GM19328 (cell line): Measurements from ENCODE around the gene TNFSF18.
"Not testable (repeated sequence)": the region's sequence is repeated elsewhere in the genome, so short reads cannot be mapped to it uniquely, and the experiment has no call there.

Source experiments
- ATAC-seq: cut with Tn5 transposase; IDR thresholded peaks from one replicate; pipeline ENCODE4 v1.9.1; 2021; ENCODE audit warnings: mild to moderate bottlenecking, moderate library complexity; ENCODE audit not compliant: unreplicated experiment

The TNFSF18 gene, protein sequence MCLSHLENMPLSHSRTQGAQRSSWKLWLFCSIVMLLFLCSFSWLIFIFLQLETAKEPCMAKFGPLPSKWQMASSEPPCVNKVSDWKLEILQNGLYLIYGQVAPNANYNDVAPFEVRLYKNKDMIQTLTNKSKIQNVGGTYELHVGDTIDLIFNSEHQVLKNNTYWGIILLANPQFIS

DNA sequence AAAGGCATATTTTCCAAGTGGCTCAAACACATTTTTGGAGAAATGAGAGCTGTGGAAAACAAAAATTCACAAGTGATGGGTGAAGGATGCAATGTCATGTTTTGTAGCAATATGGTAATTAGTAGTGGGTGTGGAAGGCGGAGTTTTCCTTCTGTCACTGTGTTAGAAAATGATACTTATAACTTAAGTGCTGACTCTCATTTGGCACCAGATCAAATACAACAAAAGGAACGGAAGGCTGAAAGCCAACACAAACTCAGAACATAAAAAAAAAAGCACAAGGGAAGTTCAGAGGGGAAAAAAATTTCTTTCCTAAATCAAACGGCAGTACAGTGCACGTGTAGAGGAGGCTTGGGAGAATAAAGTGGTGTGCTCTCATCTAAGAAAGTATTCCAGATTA lies at the start of gene TNFSF18:
Gene TNFSF18, minus strand, starts transcription at position 77 of the 400 bp plus-strand sequence. Its CDS starts 45 bp downstream, at position 32.
- ATAC-seq, result no peak

DNA sequence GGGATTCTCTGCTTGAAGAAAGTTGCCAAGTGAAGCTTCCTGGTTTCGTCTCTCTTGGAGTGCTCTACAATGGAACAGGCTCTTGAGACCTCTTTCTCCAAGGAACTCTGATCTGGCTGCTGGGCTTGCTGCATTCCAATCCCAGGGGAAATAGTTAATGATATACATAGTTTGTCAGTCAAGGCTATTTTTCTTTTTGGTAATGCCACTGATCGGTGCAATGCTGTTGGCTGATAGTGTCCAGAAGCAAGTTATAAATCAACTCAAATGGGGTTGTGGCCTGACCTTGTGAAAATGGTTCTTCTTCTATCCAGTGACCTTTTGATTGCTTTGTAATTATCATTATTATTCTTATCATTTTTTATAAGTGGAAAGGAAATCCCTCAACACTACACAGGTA lies 48.4 kb upstream of the TNFSF18 start:
- no peak for ATAC-seq

DNA sequence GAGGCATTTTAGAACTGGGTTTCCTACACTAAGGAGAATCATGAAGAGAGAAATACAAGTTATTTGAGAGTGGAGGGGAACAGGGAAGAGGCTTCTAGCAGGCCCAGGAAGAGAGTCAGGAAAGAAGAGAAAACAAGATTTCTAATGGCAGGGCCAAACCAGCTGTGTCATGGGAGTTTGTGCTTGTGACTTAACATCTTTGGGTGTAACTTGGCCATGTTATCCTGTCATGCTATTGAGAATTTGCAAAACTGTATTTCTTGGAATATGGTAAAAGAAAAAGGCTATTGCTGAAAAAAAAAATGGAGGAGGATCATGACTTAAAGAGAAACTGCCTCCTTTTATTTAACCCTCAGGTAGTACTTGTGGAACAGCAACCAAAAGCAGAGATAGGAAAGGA lies 47.4 kb upstream of the TNFSF18 start:
- no peak for ATAC-seq

DNA sequence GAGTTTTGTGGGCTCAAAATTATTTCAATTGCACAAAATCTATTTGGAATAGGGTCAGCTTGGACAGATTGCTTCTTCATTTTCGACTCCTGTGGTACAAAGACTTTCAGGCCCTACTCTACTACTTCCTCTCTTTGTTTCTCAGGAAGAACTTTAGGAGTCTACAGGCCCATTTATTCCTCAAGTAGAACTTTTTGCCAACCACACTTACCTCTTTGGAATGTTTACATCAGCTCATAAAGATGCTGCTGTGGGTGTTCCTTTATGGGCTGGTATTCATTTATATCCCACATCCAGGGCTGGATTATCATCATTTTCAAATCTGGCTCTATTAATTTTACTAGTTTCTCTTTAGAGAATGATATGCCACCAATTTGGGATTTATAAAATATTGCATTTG lies 46.3 kb upstream of the TNFSF18 start:
- ATAC-seq, result no peak

DNA sequence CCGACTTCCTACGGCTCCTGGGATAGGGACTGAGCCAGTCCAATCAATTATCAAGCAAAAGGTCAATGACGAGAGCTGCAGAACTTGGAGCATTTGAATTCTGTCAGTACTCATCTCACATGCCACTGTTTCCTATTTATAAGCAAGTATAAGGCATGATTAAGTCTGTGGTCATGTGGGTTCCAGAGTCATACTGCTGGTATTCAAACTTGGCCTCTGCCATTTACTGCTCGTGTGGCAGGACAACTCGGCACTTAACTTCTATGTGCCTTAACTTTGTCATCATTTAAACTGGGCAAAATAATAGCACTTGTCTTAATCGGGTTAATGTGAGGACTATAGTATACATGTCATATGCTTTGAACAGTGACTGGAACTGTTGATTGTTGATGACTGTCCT lies 44.9 kb upstream of the TNFSF18 start:
- ATAC-seq, result no peak

DNA sequence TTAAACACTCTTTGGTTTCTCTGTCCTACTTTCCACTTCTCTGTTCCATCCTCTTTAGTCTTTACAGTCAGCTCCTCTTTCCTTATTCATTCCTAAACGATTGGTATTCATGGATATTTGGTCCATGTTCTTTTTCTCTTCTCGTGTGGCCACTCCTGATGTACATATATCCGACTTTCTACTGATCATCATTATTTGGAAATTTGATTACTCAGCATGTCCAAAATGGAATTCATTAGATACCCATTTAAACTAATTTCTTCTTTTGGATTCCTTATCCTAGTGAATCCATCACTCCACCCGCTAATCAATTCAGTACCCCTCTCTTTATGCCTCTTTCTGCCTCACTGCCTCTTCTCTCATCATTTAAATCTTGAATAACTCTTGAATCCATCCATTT lies 43.8 kb upstream of the TNFSF18 start:
- ATAC-seq, result no peak

DNA sequence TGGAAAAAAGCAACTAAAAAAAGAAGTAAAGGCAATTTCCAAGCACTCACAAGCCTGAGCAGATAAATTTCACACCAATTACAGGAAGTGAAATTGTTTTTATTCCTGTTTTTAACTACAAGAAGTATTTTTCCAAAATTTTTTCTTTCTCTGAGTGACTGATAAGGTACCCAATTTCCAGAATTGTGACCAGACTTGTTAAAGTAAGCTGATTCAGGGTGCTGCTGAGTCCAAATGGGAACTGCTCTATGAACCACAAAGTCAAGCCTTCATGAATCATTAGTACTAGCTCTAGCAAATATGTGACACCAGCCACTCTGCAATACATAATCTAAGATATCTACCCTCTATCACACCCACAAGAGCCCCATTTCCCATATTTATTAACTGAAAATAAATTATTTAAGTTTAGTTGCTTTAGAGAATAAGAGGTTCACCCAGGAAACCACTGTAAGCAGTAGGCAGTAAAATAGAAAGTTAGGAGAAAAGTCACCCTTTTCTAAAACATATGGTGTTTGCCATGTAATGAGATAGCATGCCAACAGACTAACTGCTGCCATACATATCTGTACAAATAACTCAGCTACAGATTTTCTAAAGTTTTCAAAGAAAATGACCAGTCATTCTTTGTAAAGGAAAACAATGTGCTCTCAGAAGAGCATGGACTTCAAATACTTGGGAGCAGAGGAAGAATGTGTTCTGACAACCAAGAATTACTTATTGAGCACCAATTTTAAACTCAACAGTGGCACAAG lies 43.1 kb upstream of the TNFSF18 start:
- ATAC-seq, result no peak

DNA sequence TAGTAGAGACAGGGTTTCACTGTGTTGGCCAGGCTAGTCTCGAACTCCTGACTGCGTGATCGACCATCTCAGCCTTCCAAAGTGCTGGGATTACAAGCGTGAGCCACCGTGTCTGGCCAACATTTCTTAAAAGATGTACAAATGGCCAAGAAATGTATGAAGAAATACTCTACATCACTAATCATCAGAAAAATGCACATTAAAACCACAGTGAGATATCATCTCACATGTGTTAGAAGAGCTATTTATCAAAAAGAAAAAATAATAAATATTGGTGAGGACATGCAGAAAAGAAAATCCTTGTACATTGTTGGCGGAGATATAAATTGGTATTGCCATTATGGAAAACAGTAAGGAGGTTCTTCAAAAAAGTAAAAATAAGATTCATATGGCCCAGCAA lies 33.6 kb upstream of the TNFSF18 start:
- ATAC-seq, result no peak

DNA sequence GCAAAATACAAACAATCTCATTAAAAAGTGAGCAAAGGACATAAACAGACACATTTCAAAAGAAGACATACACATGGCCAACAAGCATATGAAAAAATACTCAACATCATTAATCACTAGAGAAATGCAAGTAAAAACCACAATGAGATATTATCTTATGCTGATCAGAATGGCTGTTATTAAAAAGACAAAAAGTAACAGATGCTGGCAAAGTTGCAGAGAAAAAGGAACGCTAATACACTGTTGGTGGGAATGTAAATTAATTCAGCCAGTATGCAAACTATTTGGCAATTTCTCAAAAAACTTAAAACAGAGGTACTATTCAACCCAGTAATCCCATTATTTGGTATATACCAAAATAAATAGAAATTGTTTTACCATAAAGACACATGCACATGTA lies 32.2 kb upstream of the TNFSF18 start:
- ATAC-seq, result no peak

DNA sequence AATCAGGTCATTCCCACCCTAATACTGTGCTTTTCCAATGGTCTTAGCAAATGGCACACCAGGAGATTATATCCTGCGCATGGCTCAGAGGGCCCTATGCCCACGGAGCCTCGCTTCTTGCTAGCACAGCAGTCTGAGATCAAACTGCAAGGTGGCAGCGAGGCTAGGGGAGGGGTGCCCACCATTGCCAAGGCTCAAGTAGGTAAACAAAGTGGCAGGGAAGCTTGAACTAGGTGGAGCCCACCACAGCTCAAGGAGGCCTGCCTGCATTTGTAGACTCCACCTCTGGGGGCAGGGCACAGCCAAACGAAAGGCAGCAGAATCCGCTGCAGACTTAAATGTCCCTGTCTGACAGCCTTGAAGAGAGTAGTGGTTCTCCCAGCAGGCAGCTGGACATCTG lies 23.5 kb upstream of the TNFSF18 start:
- ATAC-seq, result not testable (repeated sequence)

DNA sequence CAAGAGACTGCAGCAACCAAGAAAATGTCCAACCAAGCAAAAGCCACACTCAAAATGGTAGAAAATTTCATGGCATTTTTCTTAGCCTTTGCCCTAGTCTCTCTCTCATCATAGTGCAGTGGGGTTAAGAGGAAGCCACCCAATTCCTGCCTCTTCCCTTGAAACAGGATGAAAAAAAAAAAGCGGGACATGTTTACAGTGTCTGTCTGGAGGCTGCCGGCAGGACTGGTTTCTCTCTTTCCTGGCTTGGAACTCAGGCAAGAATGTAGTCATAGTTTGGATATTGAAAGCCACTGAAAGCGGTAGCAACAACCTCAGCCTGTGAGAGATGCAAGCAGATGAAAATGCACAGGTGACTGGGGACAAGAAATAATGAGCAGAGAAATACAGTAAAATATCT lies 13.3 kb upstream of the TNFSF18 start:
- no peak for ATAC-seq

DNA sequence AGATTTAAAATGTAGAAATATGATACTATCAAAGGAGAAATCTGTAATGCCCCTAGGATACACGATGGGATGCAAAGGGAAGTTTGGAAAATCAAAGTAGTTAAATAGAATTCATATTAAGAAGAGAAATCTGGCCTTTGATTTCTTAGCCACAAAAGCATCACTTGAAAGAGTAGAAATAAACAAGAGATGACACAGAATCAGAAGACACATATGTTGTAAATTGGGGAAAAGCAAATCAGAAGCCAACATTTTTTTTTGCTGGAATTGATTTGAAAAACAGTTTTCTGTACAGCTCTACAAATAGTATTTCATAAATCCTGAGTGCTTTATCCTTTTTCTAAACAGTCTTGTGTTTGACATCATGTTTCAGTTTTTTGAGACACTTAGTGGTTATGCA lies 12.4 kb upstream of the TNFSF18 start:
- no peak for ATAC-seq

DNA sequence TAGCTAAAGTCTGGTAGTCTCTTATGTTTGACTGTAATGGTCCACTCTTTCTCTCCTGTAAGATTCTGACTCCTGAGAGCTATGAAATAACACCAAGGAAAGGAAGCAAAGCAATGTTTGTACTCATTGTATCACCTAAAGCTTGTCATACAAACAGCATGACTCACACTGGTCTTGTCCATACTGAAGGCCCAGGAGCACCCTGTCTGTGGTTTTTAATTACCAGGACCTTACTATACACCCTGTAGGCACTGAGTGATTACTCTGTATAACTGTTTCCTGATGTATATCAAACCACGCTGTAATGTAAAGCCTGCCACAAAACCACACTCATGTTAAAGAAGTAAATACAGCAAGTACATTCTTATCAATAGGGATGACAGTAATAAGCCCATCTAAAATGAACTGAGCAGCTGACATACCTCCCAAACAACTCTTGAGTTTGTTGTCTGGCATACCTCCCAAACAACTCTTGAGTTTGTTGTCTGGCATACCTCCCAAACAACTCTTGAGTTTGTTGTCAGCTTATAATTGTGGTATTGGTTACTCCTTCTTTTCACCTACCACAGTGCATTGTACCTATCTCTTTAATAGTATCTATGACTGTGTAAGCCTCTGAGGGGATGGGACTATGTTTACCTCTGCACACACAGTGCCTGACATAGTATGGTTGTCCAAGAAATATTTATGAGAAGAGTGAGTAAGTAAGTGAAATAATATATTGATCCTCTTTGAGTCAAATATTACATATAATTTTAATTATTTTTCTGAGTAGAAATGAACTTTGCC lies 11.6 kb upstream of the TNFSF18 start:
- no peak for ATAC-seq

DNA sequence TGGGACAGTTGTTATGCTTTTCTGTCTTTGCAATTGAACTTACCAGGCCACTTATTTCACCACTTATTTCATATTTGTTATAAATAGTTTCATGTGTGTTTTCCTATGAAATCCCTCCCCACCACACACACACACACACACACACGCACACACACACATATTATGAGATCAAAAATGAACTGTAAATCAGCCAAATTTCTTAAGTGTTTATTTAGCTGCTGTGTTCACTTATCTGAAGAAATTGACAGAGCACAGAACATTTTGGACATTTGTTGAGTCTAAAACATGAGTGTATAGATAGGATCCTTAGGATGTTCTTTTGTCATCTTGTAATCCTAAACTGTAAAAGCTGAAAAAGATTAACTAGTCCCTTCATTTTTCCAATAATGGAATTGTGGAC lies 7.8 kb upstream of the TNFSF18 start:
- no peak for ATAC-seq

DNA sequence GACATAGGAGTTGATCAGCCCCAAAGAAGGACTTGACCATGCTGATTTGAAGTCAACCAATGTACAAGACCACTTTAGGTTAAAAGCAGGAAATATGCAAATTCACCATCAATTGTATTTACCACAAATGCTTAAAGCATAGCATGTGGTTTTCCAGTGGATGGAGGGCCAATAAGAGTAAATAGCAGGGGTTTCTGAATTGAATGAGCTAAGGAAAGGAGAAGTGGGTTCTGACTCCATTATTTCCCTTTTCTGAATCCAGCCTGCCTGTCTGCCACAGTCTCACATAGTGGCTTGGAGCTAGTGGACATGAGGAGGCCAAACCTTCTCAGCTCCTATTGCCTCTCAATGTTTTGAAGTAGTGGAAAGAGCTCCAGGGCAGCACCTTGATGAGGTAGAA lies 7.2 kb upstream of the TNFSF18 start:
- ATAC-seq, result no peak

DNA sequence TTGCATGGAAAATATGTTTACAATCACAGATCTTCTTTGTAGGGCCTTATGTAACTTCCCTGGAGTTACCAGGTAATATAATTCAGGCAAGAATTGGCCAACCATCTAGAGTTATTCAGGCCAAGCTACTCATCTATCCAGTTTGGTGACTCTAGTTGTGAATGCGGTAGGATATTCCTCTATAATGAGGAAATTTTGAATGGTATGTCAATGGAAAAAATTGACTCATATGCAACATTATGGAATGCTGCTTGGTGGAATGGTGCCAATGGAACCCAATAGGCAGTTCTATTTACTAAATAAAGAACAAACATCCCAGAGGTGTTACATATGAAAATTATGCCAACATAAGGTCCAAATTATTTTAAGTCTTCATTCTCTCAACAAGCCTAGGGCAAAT lies 5.6 kb upstream of the TNFSF18 start:
- ATAC-seq, result no peak

DNA sequence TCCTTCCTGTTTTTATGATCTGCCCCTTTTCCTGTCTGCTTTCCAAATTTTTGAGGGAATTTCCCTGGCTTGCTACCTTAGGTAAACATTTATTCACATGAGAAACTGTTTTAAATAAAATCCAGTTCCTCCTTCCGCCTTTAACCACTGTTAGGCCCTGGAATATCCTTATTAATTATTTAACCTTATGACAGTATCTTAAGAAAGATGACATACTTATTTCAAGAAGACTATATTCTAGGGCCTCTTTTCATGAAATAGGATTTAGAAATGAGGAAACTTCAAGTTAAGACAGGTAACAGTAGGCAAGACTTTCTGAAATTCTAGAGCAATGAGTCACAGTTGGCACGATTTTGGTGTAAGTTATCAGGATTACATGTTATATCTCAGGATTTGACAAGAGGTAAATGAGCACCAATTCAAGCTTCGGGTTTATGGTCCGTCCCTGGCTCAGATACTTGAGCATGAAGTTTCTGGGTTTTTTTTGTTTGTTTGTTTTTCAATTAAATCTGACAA lies 2.0 kb upstream of the TNFSF18 start:
- no peak for ATAC-seq

DNA sequence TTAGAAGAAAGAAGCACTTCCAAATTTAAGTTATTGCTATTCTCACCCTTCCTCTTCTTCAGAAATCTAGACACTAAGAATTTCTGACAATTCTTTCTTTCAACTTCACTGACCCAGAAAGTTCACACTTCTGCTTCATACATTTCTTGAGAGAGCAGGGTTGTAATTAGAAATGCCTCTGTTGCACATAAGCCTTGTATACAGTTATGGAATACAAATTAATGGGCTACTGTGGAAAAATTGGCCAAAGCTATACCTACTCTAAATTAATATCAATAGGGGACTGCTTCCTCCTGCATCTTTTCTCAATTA lies 1.5 kb downstream of the TNFSF18 start:
- no peak for ATAC-seq

DNA sequence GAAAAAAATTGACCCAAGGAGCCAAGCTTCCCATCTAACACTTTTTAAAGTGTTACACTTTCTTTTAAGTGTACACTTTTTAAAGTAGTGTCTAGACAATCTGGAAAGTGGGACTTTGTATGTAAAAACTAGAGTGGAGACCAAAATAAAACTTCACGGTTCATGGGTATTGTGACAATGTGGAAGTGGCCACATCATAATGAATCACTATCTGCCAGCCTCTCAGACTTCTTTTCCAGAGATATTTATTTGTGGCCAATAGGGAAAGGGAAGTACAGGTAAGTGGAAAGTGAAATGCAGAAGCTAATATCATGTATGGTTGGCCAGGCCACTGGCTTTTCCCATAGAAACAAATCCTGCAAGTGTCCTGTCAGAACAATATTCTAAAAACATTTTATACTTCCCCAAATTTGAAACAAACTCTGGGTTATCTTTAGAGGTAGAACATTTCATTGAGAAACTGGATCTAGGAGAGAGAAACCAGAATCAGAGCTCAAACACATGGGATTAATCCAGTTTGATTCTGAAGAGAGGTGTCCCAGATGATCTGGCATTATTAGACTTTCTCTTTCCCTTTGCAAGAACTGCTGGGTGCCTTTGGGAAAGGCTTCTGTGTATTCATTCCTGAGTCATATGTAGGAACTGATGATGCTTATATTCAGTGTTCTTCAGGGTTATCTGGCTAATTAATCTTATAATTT lies 2.0 kb downstream of the TNFSF18 start:
- no peak for ATAC-seq

DNA sequence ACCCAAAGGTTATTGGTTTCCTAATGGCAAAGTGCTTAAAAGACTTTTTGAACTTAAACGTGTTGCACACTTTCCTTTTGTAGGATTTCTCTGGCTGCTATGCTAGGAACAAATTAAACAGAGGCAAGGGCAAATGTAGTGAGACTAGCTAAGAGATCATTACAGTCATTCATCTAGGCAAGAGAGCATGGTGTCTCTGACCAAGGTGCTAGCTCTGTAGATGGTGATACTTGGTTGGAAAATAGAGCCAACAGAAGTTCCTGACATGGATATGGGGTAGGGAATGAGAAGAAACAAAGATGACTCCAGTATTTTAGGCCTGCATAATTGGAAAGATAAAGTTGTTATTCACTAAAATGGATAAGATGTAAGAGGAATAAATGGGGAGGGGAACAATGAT lies 6.1 kb downstream of the TNFSF18 start:
- no peak for ATAC-seq

DNA sequence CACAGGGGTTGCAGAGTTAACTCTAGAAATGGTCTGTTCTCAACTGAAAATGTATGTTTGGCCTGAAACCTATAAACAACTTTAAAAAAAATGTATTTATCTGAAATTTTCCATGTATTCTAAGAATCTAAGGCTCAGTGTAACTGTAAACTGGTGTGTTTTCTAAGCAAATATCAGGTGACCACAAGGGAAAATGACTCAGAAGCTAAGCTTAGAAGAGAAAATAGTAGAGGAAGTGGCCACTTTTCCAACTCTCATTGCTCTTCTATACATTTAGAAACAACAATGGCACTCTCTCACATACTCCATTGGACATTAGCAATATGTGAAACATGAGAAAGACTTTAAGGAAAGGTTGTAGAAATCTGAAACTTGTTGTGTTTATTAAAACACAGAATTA lies 7.5 kb downstream of the TNFSF18 start:
- no peak for ATAC-seq
